HL-60 (cell line): Measurements from ENCODE around the gene HTR2C.

Experiments used
- CTCF ChIP-seq: IDR thresholded peaks from one replicate; pipeline ENCODE4 v1.5.1; 2011; ENCODE audit warnings: low read length, control low read depth, inconsistent platforms; ENCODE audit not compliant: insufficient read depth
- GABPA ChIP-seq: IDR thresholded peaks from 2 replicates; pipeline ENCODE4 v1.6.1; 2012; ENCODE audit warnings: low read depth
- POLR2AphosphoS5 ChIP-seq: IDR thresholded peaks from 2 replicates; pipeline ENCODE4 v1.6.1; 2012; ENCODE audit warnings: low read depth
- REST ChIP-seq: IDR thresholded peaks from 2 replicates; pipeline ENCODE4 v1.6.1; 2012; ENCODE audit warnings: low read depth; ENCODE audit not compliant: insufficient replicate concordance
- SPI1 ChIP-seq: IDR thresholded peaks from 2 replicates; pipeline ENCODE4 v1.6.1; 2012; ENCODE audit warnings: low read depth, mild to moderate bottlenecking, borderline replicate concordance

- no peak for TF ChIP-seq POLR2AphosphoS5
- no peak for TF ChIP-seq CTCF
- no peak for TF ChIP-seq REST
- no peak for TF ChIP-seq GABPA
- TF ChIP-seq SPI1, result no peak
Measured at GRCh38 chrX:114906984-114907510, 323.2 kb downstream of the HTR2C start.
